Uterus (tissue), 2 donors: Measurements from ENCODE around the gene NDUFB3.

Experiments used
- POLR2A ChIP-seq, 2 donors: fragments of 450-650 bp; IDR thresholded peaks; one replicate each; pipeline ENCODE4 v1.6.1; 2016; ENCODE audit warnings: antibody characterized with exemption in 2 of 2, mild to moderate bottlenecking in 1 of 2, moderate library complexity in 1 of 2
- TF ChIP-seq, protein P1 (sequence below), 4 experiments: fragments of 200-600 bp in 2 of 4; fragments of 450-650 bp in 2 of 4; sonication (generic) in 2 of 4; IDR thresholded peaks; one replicate each; pipeline ENCODE4 v1.5.1; 2016 to 2019; ENCODE audit warnings: antibody characterized with exemption in 4 of 4, mild to moderate bottlenecking in 2 of 4, moderate library complexity in 1 of 4

DNA sequence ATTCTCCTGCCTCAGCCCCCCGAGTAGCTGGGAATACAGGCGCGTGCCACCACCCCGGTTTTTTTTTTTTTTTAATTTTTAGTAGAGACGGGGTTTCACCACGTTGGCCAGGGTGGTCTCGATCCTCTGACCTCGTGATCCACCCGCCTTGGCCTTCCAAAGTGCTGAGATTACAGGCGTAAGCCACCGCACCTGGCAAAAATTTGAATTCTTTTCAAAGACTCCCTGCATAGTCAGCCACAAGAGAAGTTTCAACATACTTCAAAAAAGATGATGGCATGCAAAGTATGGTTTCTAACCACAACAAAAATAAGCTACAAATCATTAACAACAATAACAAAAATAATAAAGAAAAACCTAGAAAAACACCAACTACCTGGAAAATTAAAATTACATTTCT, 22.3 kb upstream of the NDUFB3 start:
- TF ChIP-seq, protein P1, sequence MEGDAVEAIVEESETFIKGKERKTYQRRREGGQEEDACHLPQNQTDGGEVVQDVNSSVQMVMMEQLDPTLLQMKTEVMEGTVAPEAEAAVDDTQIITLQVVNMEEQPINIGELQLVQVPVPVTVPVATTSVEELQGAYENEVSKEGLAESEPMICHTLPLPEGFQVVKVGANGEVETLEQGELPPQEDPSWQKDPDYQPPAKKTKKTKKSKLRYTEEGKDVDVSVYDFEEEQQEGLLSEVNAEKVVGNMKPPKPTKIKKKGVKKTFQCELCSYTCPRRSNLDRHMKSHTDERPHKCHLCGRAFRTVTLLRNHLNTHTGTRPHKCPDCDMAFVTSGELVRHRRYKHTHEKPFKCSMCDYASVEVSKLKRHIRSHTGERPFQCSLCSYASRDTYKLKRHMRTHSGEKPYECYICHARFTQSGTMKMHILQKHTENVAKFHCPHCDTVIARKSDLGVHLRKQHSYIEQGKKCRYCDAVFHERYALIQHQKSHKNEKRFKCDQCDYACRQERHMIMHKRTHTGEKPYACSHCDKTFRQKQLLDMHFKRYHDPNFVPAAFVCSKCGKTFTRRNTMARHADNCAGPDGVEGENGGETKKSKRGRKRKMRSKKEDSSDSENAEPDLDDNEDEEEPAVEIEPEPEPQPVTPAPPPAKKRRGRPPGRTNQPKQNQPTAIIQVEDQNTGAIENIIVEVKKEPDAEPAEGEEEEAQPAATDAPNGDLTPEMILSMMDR (IDR thresholded peaks at IDR 0.05), result no peak
- TF ChIP-seq POLR2A (IDR thresholded peaks at IDR 0.05), result no peak
